HG02588 (cell line): Measurements from ENCODE around the gene FRG2.
"Not testable (repeated sequence)": the region's sequence is repeated elsewhere in the genome, so short reads cannot be mapped to it uniquely, and the experiment has no call there.

Experiments
- ATAC-seq: cut with Tn5 transposase; IDR thresholded peaks from one replicate; pipeline ENCODE4 v1.9.1; 2021; ENCODE audit warnings: mild to moderate bottlenecking, moderate library complexity; ENCODE audit not compliant: unreplicated experiment

Gene FRG2

DNA sequence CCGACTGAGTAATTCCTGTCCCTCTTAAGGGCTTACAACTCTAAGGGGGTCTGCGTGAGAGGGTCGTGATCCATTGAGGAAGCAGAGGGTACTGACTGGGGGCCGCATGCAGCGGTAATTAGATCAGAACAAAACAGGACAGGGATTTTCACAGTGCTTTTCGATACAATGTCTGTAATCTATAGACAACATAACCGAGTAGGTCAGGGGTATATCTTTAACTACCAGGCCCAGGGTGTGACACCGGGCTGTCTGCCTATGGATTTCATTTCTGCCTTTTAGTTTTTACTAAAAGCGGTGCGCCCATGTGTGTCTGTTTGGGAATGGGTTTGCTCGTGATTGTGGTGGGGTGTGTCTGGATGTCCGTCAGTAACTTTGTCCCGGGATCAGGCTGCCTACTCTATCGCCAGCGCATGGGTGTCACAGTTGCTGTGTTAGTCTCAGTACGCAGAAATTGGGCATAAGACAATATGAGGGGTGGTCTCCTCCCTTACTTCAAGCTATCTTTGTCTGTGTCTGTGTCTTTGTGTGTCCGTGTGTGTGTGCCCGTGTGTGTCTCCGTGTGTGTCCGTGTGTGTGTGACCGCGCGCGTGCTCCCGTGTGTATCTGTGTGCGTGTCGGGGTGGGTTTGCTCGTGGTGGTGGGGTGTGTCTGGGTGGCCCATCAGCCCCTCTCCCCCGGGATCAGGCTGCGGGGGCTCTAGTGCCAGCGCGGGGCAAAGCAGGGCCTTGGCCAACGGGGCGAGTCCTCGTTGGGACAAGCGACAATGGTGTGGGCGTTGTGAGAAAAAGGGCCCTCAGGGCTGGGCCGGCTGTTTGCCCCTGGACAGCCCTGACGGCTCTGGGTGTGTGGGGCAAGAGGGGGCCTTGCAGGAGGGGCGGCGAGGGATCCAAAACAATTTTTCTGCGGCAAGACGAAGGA is 10.4 kb downstream of the FRG2 start:
- no peak for ATAC-seq

DNA sequence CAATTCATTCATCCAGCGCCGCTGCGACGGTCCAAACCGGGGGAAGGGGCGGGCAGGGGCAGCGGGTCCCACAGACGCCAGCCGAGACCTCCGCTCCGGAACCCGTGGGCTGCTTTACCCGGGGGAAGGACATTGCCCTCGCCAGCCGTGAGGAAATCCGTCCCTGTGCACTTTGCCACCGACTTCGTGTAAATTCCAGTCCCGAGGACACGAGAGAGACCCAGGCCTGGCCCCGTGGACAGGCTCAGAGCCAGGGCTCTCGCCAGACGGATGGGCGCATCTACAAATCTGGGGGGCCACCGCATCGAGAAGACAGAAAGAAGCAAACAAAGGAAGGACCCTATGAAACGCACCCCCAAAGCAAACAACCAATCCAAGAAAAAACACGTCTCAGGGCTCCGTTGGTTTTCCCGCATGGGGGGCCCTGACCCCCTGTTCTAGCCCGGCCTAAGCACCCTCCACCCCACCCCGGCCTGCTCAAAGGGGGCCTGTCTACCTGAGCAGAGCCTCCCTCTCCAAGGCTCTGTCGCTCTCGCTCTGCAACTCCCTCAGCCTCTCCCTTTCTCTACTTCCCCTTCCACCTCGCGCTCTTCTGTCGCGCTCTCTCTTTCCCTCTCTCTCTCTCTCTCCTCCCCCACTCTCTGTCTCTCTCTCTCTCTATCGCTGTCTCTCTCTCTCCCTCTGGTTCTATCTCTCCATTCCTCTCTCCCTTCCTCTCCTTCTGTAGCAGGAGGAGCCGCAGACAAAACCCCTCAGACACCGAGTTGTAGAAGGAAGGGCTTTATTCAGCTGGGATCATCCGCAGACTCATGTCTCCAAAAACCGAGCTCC is 11.3 kb downstream of the FRG2 start:
- no peak for ATAC-seq

- no peak for ATAC-seq
These were observed 12.1 kb downstream of the FRG2 start for GRCh38 chr4:190014771-190015537.

DNA sequence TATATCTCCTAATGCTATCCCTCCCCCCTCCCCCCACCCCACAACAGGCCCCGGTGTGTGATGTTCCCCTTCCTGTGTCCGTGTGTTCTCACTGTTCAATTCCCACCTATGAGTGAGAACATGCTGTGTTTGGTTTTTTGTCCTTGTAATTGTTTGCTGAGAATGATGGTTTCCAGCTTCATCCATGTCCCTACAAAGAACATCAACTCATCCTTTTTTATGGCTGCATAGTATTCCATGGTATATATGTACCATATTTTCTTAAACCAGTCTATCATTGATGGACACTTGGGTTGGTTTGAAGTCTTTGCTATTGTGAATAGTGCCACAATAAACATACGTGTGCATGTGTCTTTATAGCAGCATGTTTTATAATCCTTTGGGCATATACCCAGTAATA is 37.1 kb downstream of the FRG2 start:
- not testable (repeated sequence) for ATAC-seq

GRCh38 chr4:189988877-189989431 is 38.1 kb downstream of the FRG2 start:
- no peak for ATAC-seq

GRCh38 chr4:189985651-189986243 is 41.3 kb downstream of the FRG2 start:
- not testable (repeated sequence) for ATAC-seq

GRCh38 chr4:189984661-189985060 is 42.4 kb downstream of the FRG2 start:
- ATAC-seq = not testable (repeated sequence)

DNA sequence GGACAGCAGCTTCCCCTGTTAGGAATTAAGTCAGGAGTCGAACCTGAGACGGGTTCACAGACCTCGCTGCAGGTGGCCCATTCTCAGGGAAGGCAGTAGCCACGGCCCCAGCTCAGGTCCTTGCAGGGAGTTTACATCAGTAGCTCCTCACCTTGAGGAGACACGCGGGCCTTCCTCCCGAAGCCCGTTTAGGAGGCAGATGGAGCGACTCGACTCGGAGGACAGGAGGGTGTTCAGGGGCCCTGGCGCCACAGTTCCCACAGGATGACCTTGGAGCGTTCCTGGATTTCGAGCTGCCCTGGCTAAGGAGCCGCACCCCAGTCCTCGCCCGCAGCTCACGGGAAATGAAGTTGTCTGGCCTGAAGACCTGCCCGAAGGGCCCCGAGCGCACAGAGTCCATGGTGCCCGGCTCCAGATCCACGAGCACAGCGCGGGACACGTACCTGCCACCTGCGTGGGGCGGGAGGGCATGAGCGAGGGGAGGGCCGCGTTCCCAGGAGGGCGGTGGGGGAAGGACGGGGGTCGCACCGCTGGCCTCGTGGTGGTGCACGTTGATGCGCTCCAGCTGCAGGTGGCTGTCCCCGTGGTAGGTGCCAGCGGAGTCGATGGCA is 43.0 kb downstream of the FRG2 start:
- ATAC-seq = not testable (repeated sequence)

GRCh38 chr4:189981970-189982369 is 45.1 kb downstream of the FRG2 start:
- ATAC-seq = no peak

GRCh38 chr4:189980292-189980691 is 46.8 kb downstream of the FRG2 start:
- ATAC-seq = not testable (repeated sequence)

GRCh38 chr4:189979196-189980047 is 47.6 kb downstream of the FRG2 start:
- no peak for ATAC-seq
